ENCODE data around the gene SBNO2. TPM values are rescaled to one million over a fixed set of nuclear protein-coding genes. Genes with fewer than 3 reads are reported as not detected.

Gene SBNO2
- total and polyA plus RNA-seq, 2 of the 4 experiments (the other 2 are of a cell fraction), result 13.4 to 40.5 TPM

GRCh38 chr19:1113030-1113985 lies 60.8 kb downstream of the SBNO2 start (continued):
- TF ChIP-seq BHLHE40 (IDR thresholded peaks at IDR 0.05; ENCODE audit: low read depth, low read length), result no peak
- TF ChIP-seq, protein P1, sequence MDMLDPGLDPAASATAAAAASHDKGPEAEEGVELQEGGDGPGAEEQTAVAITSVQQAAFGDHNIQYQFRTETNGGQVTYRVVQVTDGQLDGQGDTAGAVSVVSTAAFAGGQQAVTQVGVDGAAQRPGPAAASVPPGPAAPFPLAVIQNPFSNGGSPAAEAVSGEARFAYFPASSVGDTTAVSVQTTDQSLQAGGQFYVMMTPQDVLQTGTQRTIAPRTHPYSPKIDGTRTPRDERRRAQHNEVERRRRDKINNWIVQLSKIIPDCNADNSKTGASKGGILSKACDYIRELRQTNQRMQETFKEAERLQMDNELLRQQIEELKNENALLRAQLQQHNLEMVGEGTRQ (IDR thresholded peaks at IDR 0.05; ENCODE audit: low read depth, low read length), result no peak

Data from IMR-90 (cell line).